GM12878 (cell line): ENCODE data around the gene SYCP3. TPM values are rescaled to one million over a fixed set of nuclear protein-coding genes. Genes with fewer than 3 reads are reported as not detected.

Experiments
- ATAC-seq: fragments of 200-7000 bp; cut with Tn5 transposase; 3 replicates; pipeline ENCODE4 v1.9.1; 2020; ENCODE audit warnings: mild to moderate bottlenecking, moderate library complexity
- BruUV-seq: library from RNA; stranded (reverse); fragments of 400-500 nt; replicated peaks from 2 replicates; lab custom pipeline; 2021; lab: Mats Ljungman, UMichigan
- CTCF ChIA-PET: fragments of 300-600 bp; sonication (Branson Sonifier 250); formaldehyde crosslinking; extraction: SDS; loops from one replicate; lab custom pipeline; 2021; ENCODE audit warnings: inconsistent platforms; lab: Yijun Ruan, JAX
- POLR2A ChIA-PET: fragments of 350-600 bp; formaldehyde crosslinking; extraction: SDS; loops from one replicate; lab custom pipeline; 2021; ENCODE audit warnings: inconsistent platforms; lab: Charles Lee
- RAD21 ChIA-PET: fragments of 300-600 bp; sonication (Branson Sonifier 250); formaldehyde crosslinking; loops from one replicate; lab custom pipeline; 2023; ENCODE audit warnings: antibody characterized with exemption; ENCODE audit not compliant: unreplicated experiment; lab: Charles Lee
- SMC1A ChIA-PET: fragments of 300-600 bp; sonication (Branson Sonifier 250); formaldehyde crosslinking; loops from one replicate; lab custom pipeline; 2023; ENCODE audit not compliant: unreplicated experiment, uncharacterized antibody; lab: Charles Lee
- DNase-seq: peaks from one replicate; pipeline ENCODE4 v3.0.0-alpha.2; 2011; ENCODE audit warnings: low read depth, low spot score
- FAIRE-seq: peaks from 3 replicates; lab custom pipeline; 2011; peaks lifted over from hg19 to GRCh38; lab: Jason Lieb, UNC
- H2AFZ ChIP-seq: 2 replicates; pipeline ENCODE4 v1.6.0; 2011; ENCODE audit warnings: low read depth, low read length, control low read depth; ENCODE audit not compliant: control insufficient read depth
- H3K27ac ChIP-seq: 2 replicates; pipeline ENCODE4 v1.5.1; 2011; ENCODE audit warnings: control low read depth; ENCODE audit not compliant: control insufficient read depth, insufficient read depth
- H3K27me3 ChIP-seq, 2 experiments: replicated peaks in 1 of 2; 2 replicates each; pipeline versions ENCODE4 v1.6.0 to v1.6.1; 2011; ENCODE audit warnings: low read length in 1 of 2; ENCODE audit not compliant: control insufficient read depth in 2 of 2, insufficient read depth in 2 of 2
- H3K36me3 ChIP-seq, 2 experiments: 2 replicates each; pipeline ENCODE4 v1.5.1; 2011; ENCODE audit warnings: low read length in 1 of 2; ENCODE audit not compliant: control insufficient read depth in 2 of 2, insufficient read depth in 2 of 2
- H3K4me1 ChIP-seq: 2 replicates; pipeline ENCODE4 v1.6.1; 2011; ENCODE audit warnings: mild to moderate bottlenecking, low read length, moderate library complexity, mixed read lengths; ENCODE audit not compliant: control insufficient read depth, insufficient read depth
- H3K4me2 ChIP-seq: 2 replicates; pipeline ENCODE4 v1.6.0; 2011; ENCODE audit warnings: control low read depth; ENCODE audit not compliant: control insufficient read depth, insufficient read depth
- H3K4me3 ChIP-seq: fragments of 200-600 bp; sonication (generic); 2 replicates; pipeline ENCODE4 v1.5.1; 2016
- H3K79me2 ChIP-seq: 2 replicates; pipeline ENCODE4 v1.6.0; 2011; ENCODE audit warnings: low read length; ENCODE audit not compliant: control insufficient read depth, insufficient read depth
- H3K9ac ChIP-seq: 2 replicates; pipeline ENCODE4 v1.8.0; 2011; ENCODE audit warnings: low read length, control low read depth, mixed read lengths; ENCODE audit not compliant: control insufficient read depth, insufficient read depth
- H3K9me3 ChIP-seq: replicated peaks from 3 replicates; pipeline ENCODE4 v1.5.1; 2011; ENCODE audit warnings: mild to moderate bottlenecking, low read length; ENCODE audit not compliant: control insufficient read depth, insufficient read depth
- H4K20me1 ChIP-seq: 2 replicates; pipeline ENCODE4 v1.6.0; 2011; ENCODE audit not compliant: control insufficient read depth, insufficient read depth
- EZH2 ChIP-seq: IDR thresholded peaks from 2 replicates; pipeline ENCODE4 v1.6.1; 2012; ENCODE audit warnings: low read depth, mild to moderate bottlenecking, control low read depth, inconsistent platforms, low read length, borderline replicate concordance; ENCODE audit not compliant: control insufficient read depth
- GATAD2B ChIP-seq: fragments of 450-650 bp; conservative IDR thresholded peaks from 2 replicates; pipeline ENCODE4 v1.6.1; 2017; ENCODE audit warnings: low read depth, mild to moderate bottlenecking, moderate library complexity
- MTA2 ChIP-seq: fragments of 450-650 bp; IDR thresholded peaks from 2 replicates; pipeline ENCODE4 v1.6.1; 2016; ENCODE audit warnings: low read depth, mild to moderate bottlenecking, moderate library complexity
- PML ChIP-seq: IDR thresholded peaks from 2 replicates; pipeline ENCODE4 v1.6.1; 2012; ENCODE audit warnings: low read length, inconsistent platforms
- SMARCA5 ChIP-seq: fragments of 450-650 bp; IDR thresholded peaks from 2 replicates; pipeline ENCODE4 v1.6.1; 2017; ENCODE audit warnings: mild to moderate bottlenecking
- ZNF24 ChIP-seq: fragments of 450-650 bp; IDR thresholded peaks from 2 replicates; pipeline ENCODE4 v1.6.1; 2017; ENCODE audit warnings: antibody characterized with exemption, mild to moderate bottlenecking
- WGBS: methylation state at CpG from one replicate; pipeline ENCODE4 v1.1.6; 2016; ENCODE audit warnings: low lambda C conversion rate; ENCODE audit not compliant: insufficient replicate concordance, insufficient coverage; ENCODE audit errors: missing lambda C conversion rate; 5-methylcytosine and 5-hydroxymethylcytosine counted together
- in situ Hi-C: fragments of 300-500 bp; cut with MboI; formaldehyde crosslinking; loops from 9 replicates; pipeline ENCODE4 v1.14.3; 2018; ENCODE audit warnings: mixed read lengths
- intact Hi-C: fragments of 100-400 bp; cut with micrococcal nuclease; formaldehyde crosslinking; loops from one replicate; pipeline ENCODE4 v1.14.2; 2022; ENCODE audit not compliant: unreplicated experiment
- polyA plus RNA-seq, 11 experiments: library from polyadenylated mRNA; depleted of rRNA in 4 of 11; unstranded in 6 of 11; stranded (reverse) in 5 of 11; fragments of >200 nt; fragmentation: Nextera tagmentation in 4 of 11; fragmentation: Illumina TruSeq in 1 of 11; extraction: Ambion mirVana in 4 of 11; extraction: Trizol in 1 of 11; gene quantifications; 1 replicate in 1 of 11; 2 replicates in 10 of 11; pipeline versions ENCODE4 v1.2.1 to v1.2.3, GENCODE V29; 2011 to 2016; ENCODE audit warnings: inconsistent platforms in 2 of 11, missing spikeins in 2 of 11, low read depth in 1 of 11
- total RNA-seq, 4 experiments: library from RNA; depleted of rRNA in 3 of 4; stranded (reverse); fragments of >200 nt in 3 of 4; fragmentation: Illumina TruSeq in 1 of 4; extraction: Trizol in 1 of 4; gene quantifications; 2 replicates each; pipeline versions ENCODE4 v1.2.1 to v1.2.3, GENCODE V29; 2013 to 2021
- TF ChIP-seq, protein P1 (sequence below), 3 experiments: IDR thresholded peaks in 2 of 3; conservative IDR thresholded peaks in 1 of 3; 2 replicates each; pipeline ENCODE4 v1.5.1; 2011; ENCODE audit warnings: low read depth in 3 of 3, low read length in 3 of 3, mild to moderate bottlenecking in 3 of 3, control low read depth in 2 of 3, moderate library complexity in 2 of 3, inconsistent platforms in 1 of 3, mixed read lengths in 1 of 3; ENCODE audit not compliant: control insufficient read depth in 2 of 3, insufficient read depth in 1 of 3; ENCODE audit errors: extremely low read depth in 1 of 3
- TF ChIP-seq, protein P2 (sequence below): fragments of 450-650 bp; formaldehyde crosslinking; IDR thresholded peaks from 2 replicates; pipeline ENCODE4 v1.5.0; 2022; ENCODE audit warnings: mild to moderate bottlenecking, missing genetic modification characterization
- TF ChIP-seq, protein P3 (sequence below): IDR thresholded peaks from 2 replicates; pipeline ENCODE4 v1.6.1; 2012; ENCODE audit warnings: low read depth, low read length, improper control_type of control experiment
- TF ChIP-seq, protein P4 (sequence below): IDR thresholded peaks from 2 replicates; pipeline ENCODE4 v1.6.1; 2011; ENCODE audit warnings: borderline replicate concordance, low read depth, mild to moderate bottlenecking, moderate library complexity, mixed read lengths, low read length; ENCODE audit not compliant: insufficient read depth; ENCODE audit errors: extremely low read length
- TF ChIP-seq, protein P5 (sequence below): IDR thresholded peaks from 2 replicates; pipeline ENCODE4 v1.6.1; 2012; ENCODE audit warnings: low read depth, low read length, improper control_type of control experiment

SYCP3 gene
- total and polyA plus RNA-seq, 10 of the 15 experiments (the other 5 are each of a cell fraction or from before 2014, with no cell fraction given): 0.08 to 0.58 (median 0.21) TPM

DNA sequence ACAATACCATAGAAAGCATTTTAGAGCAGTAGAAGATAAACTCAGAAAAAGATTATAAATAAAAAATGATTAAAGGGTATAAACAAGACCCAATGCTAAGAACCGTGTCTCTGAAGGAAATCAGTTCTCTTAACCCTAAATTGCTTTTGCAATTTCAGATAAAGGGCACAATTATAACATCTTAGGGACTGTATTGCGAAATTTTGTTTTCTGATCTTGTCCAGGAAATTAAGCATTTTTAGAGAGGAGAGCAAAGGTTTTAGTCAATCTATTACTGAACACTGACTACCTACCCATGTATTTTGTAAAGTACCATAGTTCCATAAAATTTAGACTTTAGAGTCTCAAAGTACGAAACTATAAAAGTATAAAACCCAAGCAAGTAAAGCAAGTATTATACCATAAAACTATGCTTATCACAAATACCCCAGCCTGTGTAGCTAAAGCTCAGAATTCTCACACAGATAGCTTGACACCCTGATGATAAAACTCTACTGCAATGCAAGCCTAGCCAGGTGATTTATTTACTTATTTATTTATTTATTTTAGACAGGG, 48.6 kb downstream of the SYCP3 start:
- H3K9ac ChIP-seq: no peak overlapping the region
- in situ Hi-C loops: no loop called here
- DNase-seq (no peak), ATAC-seq (no peak), FAIRE-seq (no peak)
- H3K4me3 ChIP-seq: no peak overlapping the region
- no peaks in the 10 kb centered on the region for H3K79me2 ChIP-seq
- no peaks in the 10 kb centered on the region for H3K9me3 ChIP-seq
- ChIA-PET SMC1A (interaction anchor here (0.9 kb wide), 1 partner anchor 8 kb away, joined by 3 read pairs; no protein-coding TSS in a partner anchor), RAD21 (no interaction called here), POLR2A (no interaction called here), CTCF (no interaction called here)
- no peak overlapping the region for H3K4me2 ChIP-seq
- BruUV-seq: no TSS peak
- H2AFZ ChIP-seq: no peak overlapping the region
- no peaks in the 10 kb centered on the region for H3K27me3 ChIP-seq
- no peaks in the 10 kb centered on the region for H3K4me1 ChIP-seq
- 29% methylated on average over 3 of the region's 3 CpGs for WGBS
- no peaks in the 10 kb centered on the region for H3K36me3 ChIP-seq
- intact Hi-C loops: loop anchor here (10.0 kb wide), 1 partner anchor 116 kb away; no protein-coding TSS in a partner anchor
- no peak overlapping the region for H3K27ac ChIP-seq
- TF ChIP-seq ZNF24 (no peak), EZH2 (no peak), PML (no peak), MTA2 (no peak), SMARCA5 (no peak), GATAD2B (no peak)
- TF ChIP-seq, protein P1, sequence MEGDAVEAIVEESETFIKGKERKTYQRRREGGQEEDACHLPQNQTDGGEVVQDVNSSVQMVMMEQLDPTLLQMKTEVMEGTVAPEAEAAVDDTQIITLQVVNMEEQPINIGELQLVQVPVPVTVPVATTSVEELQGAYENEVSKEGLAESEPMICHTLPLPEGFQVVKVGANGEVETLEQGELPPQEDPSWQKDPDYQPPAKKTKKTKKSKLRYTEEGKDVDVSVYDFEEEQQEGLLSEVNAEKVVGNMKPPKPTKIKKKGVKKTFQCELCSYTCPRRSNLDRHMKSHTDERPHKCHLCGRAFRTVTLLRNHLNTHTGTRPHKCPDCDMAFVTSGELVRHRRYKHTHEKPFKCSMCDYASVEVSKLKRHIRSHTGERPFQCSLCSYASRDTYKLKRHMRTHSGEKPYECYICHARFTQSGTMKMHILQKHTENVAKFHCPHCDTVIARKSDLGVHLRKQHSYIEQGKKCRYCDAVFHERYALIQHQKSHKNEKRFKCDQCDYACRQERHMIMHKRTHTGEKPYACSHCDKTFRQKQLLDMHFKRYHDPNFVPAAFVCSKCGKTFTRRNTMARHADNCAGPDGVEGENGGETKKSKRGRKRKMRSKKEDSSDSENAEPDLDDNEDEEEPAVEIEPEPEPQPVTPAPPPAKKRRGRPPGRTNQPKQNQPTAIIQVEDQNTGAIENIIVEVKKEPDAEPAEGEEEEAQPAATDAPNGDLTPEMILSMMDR (IDR thresholded peaks at IDR 0.05 in 2 of 3, conservative IDR thresholded peaks at IDR 0.05 in 1 of 3; ENCODE audit: control insufficient read depth in 2 of 3, extremely low read depth in 1 of 3, insufficient read depth in 1 of 3, low read depth in 3 of 3, low read length in 3 of 3): no peak
- TF ChIP-seq, protein P2, sequence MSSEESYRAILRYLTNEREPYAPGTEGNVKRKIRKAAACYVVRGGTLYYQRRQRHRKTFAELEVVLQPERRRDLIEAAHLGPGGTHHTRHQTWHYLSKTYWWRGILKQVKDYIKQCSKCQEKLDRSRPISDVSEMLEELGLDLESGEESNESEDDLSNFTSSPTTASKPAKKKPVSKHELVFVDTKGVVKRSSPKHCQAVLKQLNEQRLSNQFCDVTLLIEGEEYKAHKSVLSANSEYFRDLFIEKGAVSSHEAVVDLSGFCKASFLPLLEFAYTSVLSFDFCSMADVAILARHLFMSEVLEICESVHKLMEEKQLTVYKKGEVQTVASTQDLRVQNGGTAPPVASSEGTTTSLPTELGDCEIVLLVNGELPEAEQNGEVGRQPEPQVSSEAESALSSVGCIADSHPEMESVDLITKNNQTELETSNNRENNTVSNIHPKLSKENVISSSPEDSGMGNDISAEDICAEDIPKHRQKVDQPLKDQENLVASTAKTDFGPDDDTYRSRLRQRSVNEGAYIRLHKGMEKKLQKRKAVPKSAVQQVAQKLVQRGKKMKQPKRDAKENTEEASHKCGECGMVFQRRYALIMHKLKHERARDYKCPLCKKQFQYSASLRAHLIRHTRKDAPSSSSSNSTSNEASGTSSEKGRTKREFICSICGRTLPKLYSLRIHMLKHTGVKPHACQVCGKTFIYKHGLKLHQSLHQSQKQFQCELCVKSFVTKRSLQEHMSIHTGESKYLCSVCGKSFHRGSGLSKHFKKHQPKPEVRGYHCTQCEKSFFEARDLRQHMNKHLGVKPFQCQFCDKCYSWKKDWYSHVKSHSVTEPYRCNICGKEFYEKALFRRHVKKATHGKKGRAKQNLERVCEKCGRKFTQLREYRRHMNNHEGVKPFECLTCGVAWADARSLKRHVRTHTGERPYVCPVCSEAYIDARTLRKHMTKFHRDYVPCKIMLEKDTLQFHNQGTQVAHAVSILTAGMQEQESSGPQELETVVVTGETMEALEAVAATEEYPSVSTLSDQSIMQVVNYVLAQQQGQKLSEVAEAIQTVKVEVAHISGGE (CRISPR knock-in tag): no peak
- TF ChIP-seq, protein P3, sequence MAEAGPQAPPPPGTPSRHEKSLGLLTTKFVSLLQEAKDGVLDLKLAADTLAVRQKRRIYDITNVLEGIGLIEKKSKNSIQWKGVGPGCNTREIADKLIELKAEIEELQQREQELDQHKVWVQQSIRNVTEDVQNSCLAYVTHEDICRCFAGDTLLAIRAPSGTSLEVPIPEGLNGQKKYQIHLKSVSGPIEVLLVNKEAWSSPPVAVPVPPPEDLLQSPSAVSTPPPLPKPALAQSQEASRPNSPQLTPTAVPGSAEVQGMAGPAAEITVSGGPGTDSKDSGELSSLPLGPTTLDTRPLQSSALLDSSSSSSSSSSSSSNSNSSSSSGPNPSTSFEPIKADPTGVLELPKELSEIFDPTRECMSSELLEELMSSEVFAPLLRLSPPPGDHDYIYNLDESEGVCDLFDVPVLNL: no peak
- TF ChIP-seq, protein P4, sequence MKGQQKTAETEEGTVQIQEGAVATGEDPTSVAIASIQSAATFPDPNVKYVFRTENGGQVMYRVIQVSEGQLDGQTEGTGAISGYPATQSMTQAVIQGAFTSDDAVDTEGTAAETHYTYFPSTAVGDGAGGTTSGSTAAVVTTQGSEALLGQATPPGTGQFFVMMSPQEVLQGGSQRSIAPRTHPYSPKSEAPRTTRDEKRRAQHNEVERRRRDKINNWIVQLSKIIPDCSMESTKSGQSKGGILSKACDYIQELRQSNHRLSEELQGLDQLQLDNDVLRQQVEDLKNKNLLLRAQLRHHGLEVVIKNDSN: no peak
- TF ChIP-seq, protein P5, sequence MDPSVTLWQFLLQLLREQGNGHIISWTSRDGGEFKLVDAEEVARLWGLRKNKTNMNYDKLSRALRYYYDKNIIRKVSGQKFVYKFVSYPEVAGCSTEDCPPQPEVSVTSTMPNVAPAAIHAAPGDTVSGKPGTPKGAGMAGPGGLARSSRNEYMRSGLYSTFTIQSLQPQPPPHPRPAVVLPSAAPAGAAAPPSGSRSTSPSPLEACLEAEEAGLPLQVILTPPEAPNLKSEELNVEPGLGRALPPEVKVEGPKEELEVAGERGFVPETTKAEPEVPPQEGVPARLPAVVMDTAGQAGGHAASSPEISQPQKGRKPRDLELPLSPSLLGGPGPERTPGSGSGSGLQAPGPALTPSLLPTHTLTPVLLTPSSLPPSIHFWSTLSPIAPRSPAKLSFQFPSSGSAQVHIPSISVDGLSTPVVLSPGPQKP: no peak
- no peaks in the 10 kb centered on the region for H4K20me1 ChIP-seq
